Measurements from ENCODE around the gene PLEKHG1. TPM values are rescaled to one million over a fixed set of nuclear protein-coding genes. Genes with fewer than 3 reads are reported as not detected.

The PLEKHG1 gene
- total RNA-seq, 1 experiment from 2014 or later = 2.7 TPM

GRCh38 chr6:150622941-150623874 lies 23.5 kb downstream of the PLEKHG1 start:
- DNase-seq (ENCODE audit: low spot score) (no peak), ATAC-seq (no peak)
- no peak overlapping the region for H3K4me3 Mint-ChIP-seq
- H3K9me3 Mint-ChIP-seq = peaks cover 13% of the 10 kb centered on the region
- no peaks in the 10 kb centered on the region for H3K27me3 Mint-ChIP-seq (ENCODE audit: low read depth)
- H3K36me3 Mint-ChIP-seq = peaks cover 3% of the 10 kb centered on the region; the same call in 1 of the 2 replicates
- TF ChIP-seq HMGA2 (CRISPR knock-in tag; IDR thresholded peaks at IDR 0.05) (no peak), ZNF671 (CRISPR knock-in tag; IDR thresholded peaks at IDR 0.05) (no peak), ZNF416 (CRISPR knock-in tag; IDR thresholded peaks at IDR 0.05) (no peak), FOXP1 (CRISPR knock-in tag; IDR thresholded peaks at IDR 0.05; ENCODE audit: borderline replicate concordance) (no peak)
- POLR2A ChIA-PET = no interaction called here
- no peak overlapping the region for H3K27ac Mint-ChIP-seq
- H3K4me1 Mint-ChIP-seq = no peaks in the 10 kb centered on the region
- CTCF ChIA-PET = no interaction called here

GRCh38 chr6:150624191-150624590 lies 24.5 kb downstream of the PLEKHG1 start:
- H3K27me3 Mint-ChIP-seq (ENCODE audit: low read depth) = no peaks in the 10 kb centered on the region
- no peaks in the 10 kb centered on the region for H3K4me1 Mint-ChIP-seq
- ATAC-seq = no peak
- H3K36me3 Mint-ChIP-seq = peaks cover 3% of the 10 kb centered on the region; the same call in 1 of the 2 replicates
- no peak overlapping the region for H3K4me3 Mint-ChIP-seq
- ChIA-PET POLR2A (no interaction called here), CTCF (no interaction called here)
- no peak for DNase-seq (ENCODE audit: low spot score)
- H3K27ac Mint-ChIP-seq = no peak overlapping the region
- TF ChIP-seq ZNF423 (CRISPR knock-in tag; IDR thresholded peaks at IDR 0.05) = no peak
- TF ChIP-seq RORB (CRISPR knock-in tag; IDR thresholded peaks at IDR 0.05) = no peak
- peaks cover 13% of the 10 kb centered on the region for H3K9me3 Mint-ChIP-seq

DNA sequence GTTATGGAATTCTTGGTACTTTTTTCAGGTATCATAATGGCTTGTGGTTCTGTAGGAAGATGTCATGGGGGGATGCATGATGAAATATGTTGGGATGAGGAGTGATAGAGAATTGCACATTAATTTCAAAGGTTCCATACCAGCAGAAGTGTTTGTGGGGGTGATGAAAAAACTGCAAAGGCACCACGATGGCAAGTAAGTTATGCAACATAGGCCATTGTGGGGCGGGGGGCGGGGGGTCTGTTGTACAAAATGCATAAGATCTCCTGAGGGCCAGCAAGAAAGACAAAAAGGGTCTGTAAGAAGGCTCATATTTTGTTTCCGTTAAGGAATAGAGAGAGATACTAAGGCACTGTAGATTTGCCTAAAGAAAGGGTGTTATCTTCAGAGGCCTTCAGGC lies 26.2 kb downstream of the PLEKHG1 start:
- Mint-ChIP-seq H3K36me3 (peaks cover 3% of the 10 kb centered on the region; the same call in 1 of the 2 replicates), H3K4me3 (no peak overlapping the region), H3K9me3 (peaks cover 13% of the 10 kb centered on the region), H3K27me3 (ENCODE audit: low read depth) (no peaks in the 10 kb centered on the region), H3K4me1 (no peaks in the 10 kb centered on the region), H3K27ac (no peak overlapping the region)
- no peak for TF ChIP-seq JUN (CRISPR knock-in tag; IDR thresholded peaks at IDR 0.05)
- TF ChIP-seq MAX (CRISPR knock-in tag; IDR thresholded peaks at IDR 0.05) = no peak
- no peak for TF ChIP-seq GTF2I (CRISPR knock-in tag; conservative IDR thresholded peaks at IDR 0.05)
- TF ChIP-seq SOX15 (CRISPR knock-in tag; IDR thresholded peaks at IDR 0.05) = no peak
- no peak for TF ChIP-seq NFATC4 (CRISPR knock-in tag; IDR thresholded peaks at IDR 0.05)
- TF ChIP-seq E2F4 (CRISPR knock-in tag; IDR thresholded peaks at IDR 0.05; ENCODE audit: borderline replicate concordance, low read depth) = no peak
- TF ChIP-seq, protein P1, sequence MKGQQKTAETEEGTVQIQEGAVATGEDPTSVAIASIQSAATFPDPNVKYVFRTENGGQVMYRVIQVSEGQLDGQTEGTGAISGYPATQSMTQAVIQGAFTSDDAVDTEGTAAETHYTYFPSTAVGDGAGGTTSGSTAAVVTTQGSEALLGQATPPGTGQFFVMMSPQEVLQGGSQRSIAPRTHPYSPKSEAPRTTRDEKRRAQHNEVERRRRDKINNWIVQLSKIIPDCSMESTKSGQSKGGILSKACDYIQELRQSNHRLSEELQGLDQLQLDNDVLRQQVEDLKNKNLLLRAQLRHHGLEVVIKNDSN (CRISPR knock-in tag; IDR thresholded peaks at IDR 0.05) = no peak
- TF ChIP-seq, protein P2, sequence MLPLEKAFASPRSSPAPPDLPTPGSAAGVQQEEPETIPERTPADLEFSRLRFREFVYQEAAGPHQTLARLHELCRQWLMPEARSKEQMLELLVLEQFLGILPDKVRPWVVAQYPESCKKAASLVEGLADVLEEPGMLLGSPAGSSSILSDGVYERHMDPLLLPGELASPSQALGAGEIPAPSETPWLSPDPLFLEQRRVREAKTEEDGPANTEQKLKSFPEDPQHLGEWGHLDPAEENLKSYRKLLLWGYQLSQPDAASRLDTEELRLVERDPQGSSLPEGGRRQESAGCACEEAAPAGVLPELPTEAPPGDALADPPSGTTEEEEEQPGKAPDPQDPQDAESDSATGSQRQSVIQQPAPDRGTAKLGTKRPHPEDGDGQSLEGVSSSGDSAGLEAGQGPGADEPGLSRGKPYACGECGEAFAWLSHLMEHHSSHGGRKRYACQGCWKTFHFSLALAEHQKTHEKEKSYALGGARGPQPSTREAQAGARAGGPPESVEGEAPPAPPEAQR (CRISPR knock-in tag; IDR thresholded peaks at IDR 0.05) = no peak
- no peak for DNase-seq (ENCODE audit: low spot score)
- ChIA-PET POLR2A (no interaction called here), CTCF (no interaction called here)
- no peak for ATAC-seq

GRCh38 chr6:150627154-150627553 lies 27.5 kb downstream of the PLEKHG1 start:
- Mint-ChIP-seq H3K9me3 (peaks cover 13% of the 10 kb centered on the region), H3K27ac (no peak overlapping the region), H3K36me3 (peaks cover 3% of the 10 kb centered on the region; the same call in 1 of the 2 replicates), H3K4me1 (no peaks in the 10 kb centered on the region), H3K4me3 (no peak overlapping the region), H3K27me3 (ENCODE audit: low read depth) (no peaks in the 10 kb centered on the region)
- ATAC-seq = no peak
- TF ChIP-seq, protein P3, sequence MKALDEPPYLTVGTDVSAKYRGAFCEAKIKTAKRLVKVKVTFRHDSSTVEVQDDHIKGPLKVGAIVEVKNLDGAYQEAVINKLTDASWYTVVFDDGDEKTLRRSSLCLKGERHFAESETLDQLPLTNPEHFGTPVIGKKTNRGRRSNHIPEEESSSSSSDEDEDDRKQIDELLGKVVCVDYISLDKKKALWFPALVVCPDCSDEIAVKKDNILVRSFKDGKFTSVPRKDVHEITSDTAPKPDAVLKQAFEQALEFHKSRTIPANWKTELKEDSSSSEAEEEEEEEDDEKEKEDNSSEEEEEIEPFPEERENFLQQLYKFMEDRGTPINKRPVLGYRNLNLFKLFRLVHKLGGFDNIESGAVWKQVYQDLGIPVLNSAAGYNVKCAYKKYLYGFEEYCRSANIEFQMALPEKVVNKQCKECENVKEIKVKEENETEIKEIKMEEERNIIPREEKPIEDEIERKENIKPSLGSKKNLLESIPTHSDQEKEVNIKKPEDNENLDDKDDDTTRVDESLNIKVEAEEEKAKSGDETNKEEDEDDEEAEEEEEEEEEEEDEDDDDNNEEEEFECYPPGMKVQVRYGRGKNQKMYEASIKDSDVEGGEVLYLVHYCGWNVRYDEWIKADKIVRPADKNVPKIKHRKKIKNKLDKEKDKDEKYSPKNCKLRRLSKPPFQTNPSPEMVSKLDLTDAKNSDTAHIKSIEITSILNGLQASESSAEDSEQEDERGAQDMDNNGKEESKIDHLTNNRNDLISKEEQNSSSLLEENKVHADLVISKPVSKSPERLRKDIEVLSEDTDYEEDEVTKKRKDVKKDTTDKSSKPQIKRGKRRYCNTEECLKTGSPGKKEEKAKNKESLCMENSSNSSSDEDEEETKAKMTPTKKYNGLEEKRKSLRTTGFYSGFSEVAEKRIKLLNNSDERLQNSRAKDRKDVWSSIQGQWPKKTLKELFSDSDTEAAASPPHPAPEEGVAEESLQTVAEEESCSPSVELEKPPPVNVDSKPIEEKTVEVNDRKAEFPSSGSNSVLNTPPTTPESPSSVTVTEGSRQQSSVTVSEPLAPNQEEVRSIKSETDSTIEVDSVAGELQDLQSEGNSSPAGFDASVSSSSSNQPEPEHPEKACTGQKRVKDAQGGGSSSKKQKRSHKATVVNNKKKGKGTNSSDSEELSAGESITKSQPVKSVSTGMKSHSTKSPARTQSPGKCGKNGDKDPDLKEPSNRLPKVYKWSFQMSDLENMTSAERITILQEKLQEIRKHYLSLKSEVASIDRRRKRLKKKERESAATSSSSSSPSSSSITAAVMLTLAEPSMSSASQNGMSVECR (CRISPR knock-in tag; IDR thresholded peaks at IDR 0.05; ENCODE audit: borderline replicate concordance) = no peak
- TF ChIP-seq ZBTB43 (CRISPR knock-in tag; IDR thresholded peaks at IDR 0.05) (no peak), SMAD4 (CRISPR knock-in tag; IDR thresholded peaks at IDR 0.05) (no peak)
- CTCF ChIA-PET = no interaction called here
- POLR2A ChIA-PET = no interaction called here
- DNase-seq (ENCODE audit: low spot score) = no peak

Measured in WTC11 (cell line).